ENCODE results near the gene CCDC183. TPM values are rescaled to one million over a fixed set of nuclear protein-coding genes. Genes with fewer than 3 reads are reported as not detected.
A peak's percentile ranks its signal among the peaks of the same experiment; 100 is the strongest.

Gene CCDC183
- total and polyA plus RNA-seq, 2 of the 4 experiments (the other 2 are of a cell fraction), result under 0.01 to 0.29 TPM

GRCh38 chr9:136769710-136770191, 26.4 kb upstream of the CCDC183 start:
- ATAC-seq (ENCODE audit: low read depth) (peak; percentile 80), DNase-seq (no peak)
- Histone ChIP-seq H3K36me3 (ENCODE audit: control insufficient read depth, insufficient read depth, low read length) (no peaks in the 10 kb centered on the region), H3K18ac (ENCODE audit: low read depth, low read length) (no peak overlapping the region), H2BK120ac (ENCODE audit: low read depth, low read length) (no peak overlapping the region), H3K4me1 (ENCODE audit: control insufficient read depth, insufficient read depth, low read length) (no peaks in the 10 kb centered on the region), H2AK9ac (replicated peaks; ENCODE audit: low read depth, low read length, poor library complexity) (no peak overlapping the region), H3K79me1 (ENCODE audit: low read depth in 1 of 2, low read length in 2 of 2) (no peaks in the 10 kb centered on the region), H3K23ac (ENCODE audit: low read depth, low read length) (no peak overlapping the region), H4K8ac (ENCODE audit: low read depth in 2 of 2, low read length in 2 of 2) (no peak overlapping the region), H2AK5ac (ENCODE audit: low read depth, low read length) (no peak overlapping the region), H2BK20ac (ENCODE audit: low read depth, low read length) (no peak overlapping the region), H3K9me1 (ENCODE audit: insufficient read depth, low read length) (no peaks in the 10 kb centered on the region), H3K14ac (replicated peaks; ENCODE audit: low read depth, low read length) (no peak overlapping the region), H4K20me1 (ENCODE audit: insufficient read depth, low read length) (no peaks in the 10 kb centered on the region), H2BK5ac (ENCODE audit: low read depth, low read length, poor library complexity, severe bottlenecking) (no peak overlapping the region), H3K4me2 (ENCODE audit: low read depth, low read length) (no peak overlapping the region), H2BK15ac (ENCODE audit: low read depth, low read length) (no peak overlapping the region), H3K4ac (ENCODE audit: low read depth, low read length) (no peak overlapping the region), H3K4me3 (ENCODE audit: insufficient read depth, low read depth, low read length) (no peak overlapping the region), H3K56ac (ENCODE audit: extremely low read depth, insufficient read depth, low read length) (no peak overlapping the region), H4K5ac (ENCODE audit: low read depth, low read length) (no peak overlapping the region), H4K91ac (ENCODE audit: insufficient read depth, low read depth, low read length) (no peak overlapping the region), H3K27me3 (ENCODE audit: control insufficient read depth, insufficient read depth, low read length) (peaks cover 9% of the 10 kb centered on the region), H3K9ac (ENCODE audit: low read depth, low read length) (no peak overlapping the region), H3K27ac (ENCODE audit: insufficient read depth, low read length) (no peak overlapping the region), H2AFZ (replicated peaks; ENCODE audit: low read length, poor library complexity) (peak overlapping the region; percentile 72), H3K9me3 (ENCODE audit: control insufficient read depth, insufficient read depth, low read length) (peaks cover 9% of the 10 kb centered on the region)
- ChIA-PET CTCF (no interaction called here), POLR2A (ENCODE audit: unreplicated experiment) (no interaction called here)
- BruUV-seq (replicated peaks), result no TSS peak
- 15% methylated on average over 5 of the region's 16 CpGs; no CpG with 5 or more reads in 1 of the 2 experiments for WGBS, 2 experiments (ENCODE audit: extremely low coverage in 2 of 2, insufficient read length in 1 of 2)
- in situ Hi-C loops (cut with MboI; ENCODE audit: low sequenced_read_pairs) (no loop called here), dilution Hi-C loops (cut with HindIII; ENCODE audit: low sequenced_read_pairs, unreplicated experiment) (no loop called here), intact Hi-C loops (cut with micrococcal nuclease) (no loop called here)
- TF ChIP-seq RFX5 (IDR thresholded peaks at IDR 0.05; ENCODE audit: low read depth, low read length), result no peak
- peak; percentile 45 for TF ChIP-seq CTCF (conservative IDR thresholded peaks at IDR 0.05; ENCODE audit: low read depth, low read length)
- no peak for TF ChIP-seq RCOR1 (IDR thresholded peaks at IDR 0.05; ENCODE audit: insufficient replicate concordance, low read length)
- TF ChIP-seq ELK1 (IDR thresholded peaks at IDR 0.05; ENCODE audit: borderline replicate concordance, low read depth, low read length), result no peak
- no peak for TF ChIP-seq USF2 (IDR thresholded peaks at IDR 0.05; ENCODE audit: low read depth, low read length)
- no peak for TF ChIP-seq MXI1 (IDR thresholded peaks at IDR 0.05; ENCODE audit: borderline replicate concordance, low read depth, low read length)
- peak; percentile 20; the same call in 1 of the 2 replicates for TF ChIP-seq RAD21 (IDR thresholded peaks at IDR 0.05; ENCODE audit: low read length)
- no peak for TF ChIP-seq FOS (IDR thresholded peaks at IDR 0.05; ENCODE audit: low read depth, low read length)
- no peak for TF ChIP-seq MAFK (IDR thresholded peaks at IDR 0.05; ENCODE audit: low read depth, low read length)
- peak; percentile 42; the same call in 1 of the 2 replicates for TF ChIP-seq MAZ (IDR thresholded peaks at IDR 0.05; ENCODE audit: borderline replicate concordance, low read depth, low read length)
- TF ChIP-seq NFE2L2 (IDR thresholded peaks at IDR 0.05; ENCODE audit: low read depth, low read length), result no peak
- no peak for TF ChIP-seq POLR2A (IDR thresholded peaks at IDR 0.05; ENCODE audit: low read depth, low read length)
